H1 (cell line): ENCODE data around the gene MYO5A.

Experiments used
- CBX5 ChIP-seq: fragments of 300-800, 300-1000 bp; sonication (generic); IDR thresholded peaks from 2 replicates; pipeline ENCODE4 v1.7.1; 2016; ENCODE audit warnings: antibody characterized with exemption, low read length, low read depth
- POLR2A ChIP-seq, 2 experiments: IDR thresholded peaks; 1 replicate in 1 of 2; 2 replicates in 1 of 2; pipeline ENCODE4 v1.6.1; 2011; ENCODE audit warnings: low read depth in 2 of 2, low read length in 2 of 2, mild to moderate bottlenecking in 2 of 2; ENCODE audit errors: control extremely low read depth in 1 of 2
- SIN3A ChIP-seq, 2 experiments: IDR thresholded peaks in 1 of 2; conservative IDR thresholded peaks in 1 of 2; 2 replicates each; pipeline ENCODE4 v1.6.1; 2011 to 2012; ENCODE audit warnings: low read length in 2 of 2, improper control_type of control experiment in 1 of 2, low read depth in 1 of 2, mild to moderate bottlenecking in 1 of 2
- TAF1 ChIP-seq: IDR thresholded peaks from 2 replicates; pipeline ENCODE4 v1.6.1; 2011; ENCODE audit warnings: mild to moderate bottlenecking, low read depth, low read length
- TEAD4 ChIP-seq: IDR thresholded peaks from 2 replicates; pipeline ENCODE4 v1.6.1; 2012; ENCODE audit warnings: low read depth, low read length, inconsistent platforms, mixed read lengths
- TF ChIP-seq, protein P1 (sequence below), 3 experiments: IDR thresholded peaks; 1 replicate in 2 of 3; 2 replicates in 1 of 3; pipeline versions ENCODE4 v1.5.1 to v1.6.1; 2011; ENCODE audit warnings: low read length in 3 of 3, mild to moderate bottlenecking in 3 of 3, inconsistent platforms in 2 of 3, low read depth in 1 of 3, moderate library complexity in 1 of 3; ENCODE audit not compliant: insufficient read depth in 1 of 3; ENCODE audit errors: control extremely low read depth in 1 of 3

DNA sequence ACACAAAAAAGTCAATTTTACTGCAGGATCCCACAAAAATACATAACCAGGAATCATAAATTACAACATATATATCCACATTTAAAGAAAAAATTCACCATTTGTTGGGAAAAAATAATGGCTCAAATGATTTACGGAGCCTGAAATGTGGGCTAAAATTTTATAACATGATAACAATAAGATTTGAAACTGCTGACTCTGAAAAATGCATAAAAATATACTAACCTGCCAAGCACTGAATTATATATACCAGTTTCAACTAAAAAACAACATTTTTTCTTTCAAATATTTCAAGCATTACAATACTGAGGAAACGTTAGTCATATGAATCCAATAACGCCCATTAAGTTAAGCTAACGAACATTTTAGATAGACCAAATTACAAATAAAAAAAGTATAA lies 220.8 kb downstream of the MYO5A start:
- TF ChIP-seq TAF1, result no peak
- TF ChIP-seq SIN3A (conservative IDR thresholded peaks at IDR 0.05 in 1 of 2, IDR thresholded peaks at IDR 0.05 in 1 of 2; ENCODE audit: low read depth in 1 of 2, low read length in 2 of 2), result no peak
- TF ChIP-seq, protein P1, sequence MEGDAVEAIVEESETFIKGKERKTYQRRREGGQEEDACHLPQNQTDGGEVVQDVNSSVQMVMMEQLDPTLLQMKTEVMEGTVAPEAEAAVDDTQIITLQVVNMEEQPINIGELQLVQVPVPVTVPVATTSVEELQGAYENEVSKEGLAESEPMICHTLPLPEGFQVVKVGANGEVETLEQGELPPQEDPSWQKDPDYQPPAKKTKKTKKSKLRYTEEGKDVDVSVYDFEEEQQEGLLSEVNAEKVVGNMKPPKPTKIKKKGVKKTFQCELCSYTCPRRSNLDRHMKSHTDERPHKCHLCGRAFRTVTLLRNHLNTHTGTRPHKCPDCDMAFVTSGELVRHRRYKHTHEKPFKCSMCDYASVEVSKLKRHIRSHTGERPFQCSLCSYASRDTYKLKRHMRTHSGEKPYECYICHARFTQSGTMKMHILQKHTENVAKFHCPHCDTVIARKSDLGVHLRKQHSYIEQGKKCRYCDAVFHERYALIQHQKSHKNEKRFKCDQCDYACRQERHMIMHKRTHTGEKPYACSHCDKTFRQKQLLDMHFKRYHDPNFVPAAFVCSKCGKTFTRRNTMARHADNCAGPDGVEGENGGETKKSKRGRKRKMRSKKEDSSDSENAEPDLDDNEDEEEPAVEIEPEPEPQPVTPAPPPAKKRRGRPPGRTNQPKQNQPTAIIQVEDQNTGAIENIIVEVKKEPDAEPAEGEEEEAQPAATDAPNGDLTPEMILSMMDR (IDR thresholded peaks at IDR 0.05; ENCODE audit: control extremely low read depth in 1 of 3, insufficient read depth in 1 of 3, low read depth in 1 of 3, low read length in 3 of 3), result no peak
- no peak for TF ChIP-seq POLR2A (IDR thresholded peaks at IDR 0.05; ENCODE audit: control extremely low read depth in 1 of 2, low read depth in 2 of 2, low read length in 2 of 2)
- no peak for TF ChIP-seq CBX5
- TF ChIP-seq TEAD4, result no peak
